Lower leg skin (tissue), 3 donors: ENCODE data around the gene DMXL1.

ENCODE experiments used
- CTCF ChIP-seq, 3 donors: fragments of 450-650 bp; IDR thresholded peaks; one replicate each; pipeline ENCODE4 v1.5.1; 2016; ENCODE audit warnings: antibody characterized with exemption in 3 of 3, mild to moderate bottlenecking in 3 of 3, moderate library complexity in 2 of 3
- POLR2A ChIP-seq, 2 donors: fragments of 450-650 bp; IDR thresholded peaks; one replicate each; pipeline ENCODE4 v1.6.1; 2016 to 2017; ENCODE audit warnings: antibody characterized with exemption in 2 of 2, mild to moderate bottlenecking in 1 of 2, moderate library complexity in 1 of 2

GRCh38 chr5:119054101-119054500 lies 16.8 kb upstream of the DMXL1 start:
- no peak for TF ChIP-seq CTCF (IDR thresholded peaks at IDR 0.05)
- TF ChIP-seq POLR2A (IDR thresholded peaks at IDR 0.05), result no peak
